Common myeloid progenitor, CD34-positive (primary cell): Measurements from ENCODE around the gene CPT1A.
A peak's percentile ranks its signal among the peaks of the same experiment; 100 is the strongest.

Experiments used
- CTCF ChIA-PET: fragments of 350-600 bp; sonication (Branson Sonifier 250); formaldehyde crosslinking; loops from one replicate; lab custom pipeline; 2021; ENCODE audit warnings: antibody characterized with exemption; lab: Charles Lee
- POLR2A ChIA-PET: fragments of 350-600 bp; sonication (Branson Sonifier 250); formaldehyde crosslinking; loops from one replicate; lab custom pipeline; 2021; ENCODE audit warnings: antibody characterized with exemption; lab: Charles Lee
- DNase-seq, 3 donors: peaks; one replicate each; pipeline versions ENCODE4 v3.0.0 to v3.0.0-alpha.2; 2013
- H3K27ac ChIP-seq, 2 experiments: 1 replicate in 1 of 2; 2 replicates in 1 of 2; pipeline ENCODE4 v1.7.0; 2013; ENCODE audit warnings: inconsistent platforms in 2 of 2, low read length in 2 of 2, mild to moderate bottlenecking in 2 of 2, low read depth in 1 of 2, moderate library complexity in 1 of 2; ENCODE audit not compliant: severe bottlenecking in 2 of 2, insufficient read depth in 1 of 2, poor library complexity in 1 of 2
- H3K27me3 ChIP-seq, 5 experiments: replicated peaks in 2 of 5; 1 replicate in 3 of 5; 2 replicates in 2 of 5; pipeline versions ENCODE4 v1.6.1 to v1.7.0; 2013; ENCODE audit warnings: low read length in 4 of 5, mild to moderate bottlenecking in 2 of 5, moderate library complexity in 2 of 5, inconsistent platforms in 1 of 5; ENCODE audit not compliant: insufficient read depth in 5 of 5, control insufficient read depth in 4 of 5
- H3K36me3 ChIP-seq, 4 experiments: 1 replicate in 2 of 4; 2 replicates in 2 of 4; pipeline versions ENCODE4 v1.6.1 to v1.7.0; 2013; ENCODE audit warnings: low read length in 3 of 4, control low read depth in 1 of 4, mild to moderate bottlenecking in 1 of 4; ENCODE audit not compliant: control insufficient read depth in 4 of 4, insufficient read depth in 4 of 4
- H3K4me1 ChIP-seq, 4 experiments: 1 replicate in 3 of 4; 2 replicates in 1 of 4; pipeline versions ENCODE4 v1.6.1 to v1.7.1; 2013; ENCODE audit warnings: low read length in 3 of 4, mild to moderate bottlenecking in 3 of 4, control low read depth in 1 of 4, inconsistent platforms in 1 of 4, moderate library complexity in 1 of 4; ENCODE audit not compliant: control insufficient read depth in 4 of 4, insufficient read depth in 4 of 4; ENCODE audit errors: control extremely low read depth in 1 of 4
- H3K4me3 ChIP-seq, 7 experiments: 1 replicate in 4 of 7; 2 replicates in 3 of 7; pipeline versions ENCODE4 v1.5.1 to v1.7.0; 2013; ENCODE audit warnings: mild to moderate bottlenecking in 7 of 7, low read length in 6 of 7, moderate library complexity in 6 of 7, inconsistent platforms in 2 of 7, low read depth in 2 of 7, control low read depth in 1 of 7; ENCODE audit not compliant: insufficient read depth in 4 of 7, control insufficient read depth in 1 of 7; ENCODE audit errors: extremely low read depth in 1 of 7
- H3K9me3 ChIP-seq, 5 experiments: 1 replicate in 4 of 5; 2 replicates in 1 of 5; pipeline versions ENCODE4 v1.6.1 to v1.7.1; 2013; ENCODE audit warnings: low read length in 4 of 5, mild to moderate bottlenecking in 2 of 5, inconsistent platforms in 1 of 5, low read depth in 1 of 5, moderate library complexity in 1 of 5; ENCODE audit not compliant: control insufficient read depth in 4 of 5, insufficient read depth in 2 of 5; ENCODE audit errors: control extremely low read depth in 1 of 5
- WGBS: methylation state at CpG from one replicate; pipeline ENCODE4 v1.1.5; 2013; ENCODE audit not compliant: insufficient coverage; 5-methylcytosine and 5-hydroxymethylcytosine counted together

The CPT1A gene

GRCh38 chr11:68818181-68818580 is 23.5 kb downstream of the CPT1A start:
- WGBS: 98% methylated on average over 7 of the region's 7 CpGs
- ChIA-PET CTCF (interaction anchor here (1.3 to 1.8 kb wide), 3 partner anchors 20 to 51 kb away, joined by 4 to 11 read pairs (median 6); no protein-coding TSS in a partner anchor), POLR2A (interaction anchor here (1.0 kb wide), 1 partner anchor 20 kb away, joined by 3 read pairs; no protein-coding TSS in a partner anchor)

DNA sequence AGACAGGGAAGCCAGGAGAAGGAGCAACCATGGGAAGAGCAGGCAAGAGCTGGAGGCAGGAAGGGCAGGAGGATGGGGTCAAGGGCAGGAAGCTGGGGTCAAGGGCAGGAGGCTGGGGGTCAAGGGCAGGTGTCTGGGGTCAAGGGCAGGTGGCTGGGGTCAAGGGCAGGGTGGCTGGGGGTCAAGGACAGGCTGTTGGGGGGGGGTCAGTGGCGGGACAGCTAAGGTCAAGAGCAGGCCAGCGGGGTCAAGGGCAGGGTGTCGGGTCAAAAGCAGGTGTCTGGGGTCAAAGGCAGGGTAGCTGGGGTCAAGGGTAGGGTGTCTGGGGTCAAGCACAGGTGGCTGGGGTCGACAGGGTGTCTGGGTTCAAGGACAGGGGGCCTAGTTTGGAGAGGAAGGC is 24.2 kb downstream of the CPT1A start:
- Histone ChIP-seq H3K36me3 (peaks cover 0 to 53% (median 37%) of the 10 kb centered on the region in 4 experiments), H3K9me3 (no peaks in the 10 kb centered on the region), H3K4me1 (peaks cover 0 to 16% (median 6%) of the 10 kb centered on the region in 4 experiments), H3K27ac (no peak overlapping the region), H3K27me3 (no peaks in the 10 kb centered on the region), H3K4me3 (no peak overlapping the region)
- WGBS: 90% methylated on average over 3 of the region's 4 CpGs
- DNase-seq: no peak
- ChIA-PET CTCF (interaction anchor here (1.7 kb wide), 1 partner anchor 26 kb away, joined by 11 read pairs; no protein-coding TSS in a partner anchor), POLR2A (interaction anchor here (1.0 kb wide), 1 partner anchor 20 kb away, joined by 3 read pairs; no protein-coding TSS in a partner anchor)

More at GRCh38 chr11:68818181-68818580, 23.5 kb downstream of the CPT1A start:
- no peak overlapping the region for H3K27ac ChIP-seq
- H3K36me3 ChIP-seq: peaks cover 0 to 47% (median 33%) of the 10 kb centered on the region in 4 experiments
- no peaks in the 10 kb centered on the region for H3K27me3 ChIP-seq
- H3K4me3 ChIP-seq: no peak overlapping the region
- no peak for DNase-seq
- peaks cover 0 to 16% (median 6%) of the 10 kb centered on the region in 4 experiments for H3K4me1 ChIP-seq
- H3K9me3 ChIP-seq: no peaks in the 10 kb centered on the region

DNA sequence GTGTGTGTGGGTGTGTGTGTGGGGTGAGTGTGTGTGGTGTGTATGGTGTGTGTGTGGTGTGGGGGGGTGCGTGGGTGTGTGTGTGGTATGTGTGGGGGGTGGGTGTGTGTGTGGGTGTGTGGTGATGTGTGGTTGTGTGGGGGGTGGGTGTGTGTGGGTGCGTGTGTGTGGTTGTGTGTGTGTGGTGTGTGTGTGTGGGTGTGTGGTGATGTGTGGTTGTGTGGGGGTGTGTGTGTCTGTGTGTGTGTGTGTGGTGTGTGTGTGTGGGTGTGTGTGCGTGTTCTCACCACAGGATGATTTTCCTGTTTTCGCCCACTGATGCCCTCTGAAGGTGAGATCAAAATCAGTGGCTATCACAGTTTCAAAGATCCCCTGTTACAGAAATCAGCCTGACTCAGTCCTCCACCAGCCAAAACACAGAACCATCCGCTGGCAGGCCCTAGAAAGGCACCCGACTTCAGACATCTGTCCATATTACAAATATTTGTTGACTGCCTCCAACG is 24.7 kb downstream of the CPT1A start:
- ChIA-PET CTCF (interaction anchor here (1.0 kb wide), 1 partner anchor 10 kb away, joined by 3 read pairs; no protein-coding TSS in a partner anchor), POLR2A (no interaction called here)
- H3K4me1 ChIP-seq: peaks cover 0 to 16% (median 6%) of the 10 kb centered on the region in 4 experiments
- no peak overlapping the region for H3K27ac ChIP-seq
- no peaks in the 10 kb centered on the region for H3K27me3 ChIP-seq
- DNase-seq: peak in 2 of 3 donors; percentile 54 to 79
- H3K36me3 ChIP-seq: peaks cover 0 to 59% (median 40%) of the 10 kb centered on the region in 4 experiments
- no peak overlapping the region for H3K4me3 ChIP-seq
- H3K9me3 ChIP-seq: no peaks in the 10 kb centered on the region
- WGBS: 48% methylated on average over 4 of the region's 7 CpGs

DNA sequence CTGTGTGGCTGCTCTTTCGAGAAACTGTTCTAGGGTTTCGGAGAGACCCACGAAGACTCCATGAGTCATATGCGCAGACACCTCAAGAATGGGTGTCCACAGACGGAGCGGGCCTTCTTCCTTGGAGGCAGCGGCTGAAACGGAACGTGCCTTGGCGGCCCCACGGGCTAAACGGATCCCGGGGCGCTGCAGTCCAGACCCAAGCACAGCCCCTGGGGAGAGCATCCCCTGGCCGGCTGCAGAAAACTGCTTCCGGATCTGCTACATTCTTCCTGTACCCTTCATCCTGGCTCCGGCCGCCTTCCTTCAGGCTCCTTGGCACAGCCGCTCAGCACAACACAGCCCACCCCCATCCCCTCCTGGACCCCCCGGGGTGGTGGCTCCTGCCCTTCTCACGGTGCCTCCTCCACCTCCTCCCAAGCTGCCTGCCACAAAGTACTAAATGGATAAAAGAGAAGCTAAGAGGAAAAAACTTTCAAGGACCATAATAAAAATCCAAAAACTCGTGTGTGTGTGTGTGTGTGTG is 25.4 kb downstream of the CPT1A start:
- ChIA-PET POLR2A (no interaction called here), CTCF (interaction anchor here (1.0 kb wide), 1 partner anchor 9 kb away, joined by 3 read pairs; no protein-coding TSS in a partner anchor)
- H3K27ac ChIP-seq: no peak overlapping the region
- peaks cover 0 to 13% (median 6%) of the 10 kb centered on the region in 4 experiments for H3K4me1 ChIP-seq
- WGBS: over 99% methylated on average over 14 of the region's 22 CpGs
- H3K36me3 ChIP-seq: peaks cover 0 to 62% (median 45%) of the 10 kb centered on the region in 4 experiments
- no peak overlapping the region for H3K4me3 ChIP-seq
- no peaks in the 10 kb centered on the region for H3K9me3 ChIP-seq
- H3K27me3 ChIP-seq: no peaks in the 10 kb centered on the region
- DNase-seq: no peak

DNA sequence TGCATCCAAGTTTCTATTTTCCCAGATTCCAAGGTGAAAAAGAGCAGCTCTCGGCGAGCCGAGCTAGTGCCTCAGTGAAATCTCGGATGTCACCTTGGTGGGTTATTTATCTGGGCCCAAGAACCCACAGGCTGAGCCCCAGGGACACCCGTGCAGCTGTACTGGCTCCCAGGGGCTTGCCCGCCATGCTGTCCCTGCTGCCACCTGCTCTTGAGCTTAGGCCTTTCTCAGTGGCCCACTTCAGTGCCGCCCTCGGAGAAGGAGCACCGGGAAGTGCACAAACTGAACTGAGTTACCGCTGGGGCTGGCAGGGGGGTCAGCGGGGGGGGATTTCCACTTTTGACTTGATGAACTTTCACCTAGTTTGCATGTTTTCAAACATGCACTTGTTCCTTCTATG is 27.9 kb downstream of the CPT1A start:
- ChIA-PET CTCF (no interaction called here), POLR2A (no interaction called here)
- 99% methylated on average over 10 of the region's 11 CpGs for WGBS
- H3K4me1 ChIP-seq: peaks cover 0 to 13% (median 6%) of the 10 kb centered on the region in 4 experiments
- H3K9me3 ChIP-seq: no peaks in the 10 kb centered on the region
- DNase-seq: peak in 1 of 3 donors; percentile 29
- no peaks in the 10 kb centered on the region for H3K27me3 ChIP-seq
- no peak overlapping the region for H3K4me3 ChIP-seq
- no peak overlapping the region for H3K27ac ChIP-seq
- H3K36me3 ChIP-seq: peaks cover 2 to 75% (median 55%) of the 10 kb centered on the region in 4 experiments

DNA sequence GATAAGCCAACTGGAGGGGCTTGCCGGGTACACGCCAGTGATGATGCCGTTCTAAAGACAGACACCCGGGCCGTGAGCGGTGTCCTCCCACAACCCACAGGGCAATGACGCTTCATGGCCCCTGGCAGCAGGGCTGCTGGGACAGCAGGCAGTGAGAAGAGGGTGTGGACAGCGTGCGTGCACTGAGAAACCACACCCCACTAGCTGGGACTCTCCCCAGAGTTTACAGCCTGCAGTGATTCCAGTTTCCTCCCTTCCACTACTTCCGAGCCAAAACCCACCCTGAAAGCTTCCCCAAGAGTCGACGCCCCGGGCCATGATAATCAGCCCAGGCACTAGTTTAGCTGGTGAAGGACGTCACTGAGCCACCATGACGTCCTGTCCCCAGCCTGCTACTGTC is 29.2 kb downstream of the CPT1A start:
- no peak for DNase-seq
- no peaks in the 10 kb centered on the region for H3K9me3 ChIP-seq
- H3K4me1 ChIP-seq: peaks cover 0 to 6% (median 4%) of the 10 kb centered on the region in 4 experiments
- no peaks in the 10 kb centered on the region for H3K27me3 ChIP-seq
- peaks cover 3 to 77% (median 60%) of the 10 kb centered on the region in 4 experiments for H3K36me3 ChIP-seq
- CTCF ChIA-PET: interaction anchor here (0.6 to 1.4 kb wide), 3 partner anchors 10 to 276 kb away, joined by 3 read pairs; no protein-coding TSS in a partner anchor
- POLR2A ChIA-PET: no interaction called here
- H3K27ac ChIP-seq: no peak overlapping the region
- H3K4me3 ChIP-seq: no peak overlapping the region
- 97% methylated on average over 9 of the region's 15 CpGs for WGBS

DNA sequence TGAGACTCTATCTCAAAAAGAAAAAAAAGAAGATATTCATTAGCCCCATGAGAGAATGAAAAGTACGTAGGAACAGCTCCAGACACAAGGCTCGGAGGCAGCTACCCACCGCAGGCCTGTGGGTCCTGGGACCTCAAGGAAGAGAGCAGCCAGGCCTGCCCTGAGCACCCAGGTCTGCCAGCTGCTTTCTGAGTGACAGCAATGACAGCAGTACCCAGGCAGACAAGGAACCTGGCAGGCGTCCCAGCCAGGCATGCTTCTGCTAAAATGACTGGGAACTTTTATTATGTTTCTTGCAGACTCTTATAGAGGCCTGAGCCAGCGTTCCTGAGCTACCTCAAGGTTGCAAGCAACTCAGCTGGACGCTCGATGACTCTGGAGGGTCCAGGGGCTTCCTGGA is 31.6 kb downstream of the CPT1A start:
- Histone ChIP-seq H3K27me3 (no peaks in the 10 kb centered on the region), H3K4me3 (no peak overlapping the region), H3K9me3 (no peaks in the 10 kb centered on the region), H3K4me1 (no peaks in the 10 kb centered on the region), H3K36me3 (peaks cover 6 to 81% (median 54%) of the 10 kb centered on the region in 4 experiments), H3K27ac (no peak overlapping the region)
- ChIA-PET POLR2A (no interaction called here), CTCF (interaction anchor here (0.7 to 0.9 kb wide), 3 partner anchors 10 to 30 kb away, joined by 3 to 4 read pairs (median 3); no protein-coding TSS in a partner anchor)
- no peak for DNase-seq
- 84% methylated on average over 7 of the region's 7 CpGs for whole genome bisulfite sequencing
